GM12878 (cell line): ENCODE data around the gene RALGAPA2. TPM values are rescaled to one million over a fixed set of nuclear protein-coding genes. Genes with fewer than 3 reads are reported as not detected.

Experiments
- ATAC-seq: fragments of 200-7000 bp; cut with Tn5 transposase; 3 replicates; pipeline ENCODE4 v1.9.1; 2020; ENCODE audit warnings: mild to moderate bottlenecking, moderate library complexity
- BruUV-seq: library from RNA; stranded (reverse); fragments of 400-500 nt; replicated peaks from 2 replicates; lab custom pipeline; 2021; lab: Mats Ljungman, UMichigan
- CTCF ChIA-PET: fragments of 300-600 bp; sonication (Branson Sonifier 250); formaldehyde crosslinking; extraction: SDS; loops from one replicate; lab custom pipeline; 2021; ENCODE audit warnings: inconsistent platforms; lab: Yijun Ruan, JAX
- POLR2A ChIA-PET: fragments of 350-600 bp; formaldehyde crosslinking; extraction: SDS; loops from one replicate; lab custom pipeline; 2021; ENCODE audit warnings: inconsistent platforms; lab: Charles Lee
- RAD21 ChIA-PET: fragments of 300-600 bp; sonication (Branson Sonifier 250); formaldehyde crosslinking; loops from one replicate; lab custom pipeline; 2023; ENCODE audit warnings: antibody characterized with exemption; ENCODE audit not compliant: unreplicated experiment; lab: Charles Lee
- SMC1A ChIA-PET: fragments of 300-600 bp; sonication (Branson Sonifier 250); formaldehyde crosslinking; loops from one replicate; lab custom pipeline; 2023; ENCODE audit not compliant: unreplicated experiment, uncharacterized antibody; lab: Charles Lee
- DNase-seq: peaks from one replicate; pipeline ENCODE4 v3.0.0-alpha.2; 2011; ENCODE audit warnings: low read depth, low spot score
- FAIRE-seq: peaks from 3 replicates; lab custom pipeline; 2011; peaks lifted over from hg19 to GRCh38; lab: Jason Lieb, UNC
- H2AFZ ChIP-seq: 2 replicates; pipeline ENCODE4 v1.6.0; 2011; ENCODE audit warnings: low read depth, low read length, control low read depth; ENCODE audit not compliant: control insufficient read depth
- H3K27ac ChIP-seq: 2 replicates; pipeline ENCODE4 v1.5.1; 2011; ENCODE audit warnings: control low read depth; ENCODE audit not compliant: control insufficient read depth, insufficient read depth
- H3K27me3 ChIP-seq, 2 experiments: replicated peaks in 1 of 2; 2 replicates each; pipeline versions ENCODE4 v1.6.0 to v1.6.1; 2011; ENCODE audit warnings: low read length in 1 of 2; ENCODE audit not compliant: control insufficient read depth in 2 of 2, insufficient read depth in 2 of 2
- H3K36me3 ChIP-seq, 2 experiments: 2 replicates each; pipeline ENCODE4 v1.5.1; 2011; ENCODE audit warnings: low read length in 1 of 2; ENCODE audit not compliant: control insufficient read depth in 2 of 2, insufficient read depth in 2 of 2
- H3K4me1 ChIP-seq: 2 replicates; pipeline ENCODE4 v1.6.1; 2011; ENCODE audit warnings: mild to moderate bottlenecking, low read length, moderate library complexity, mixed read lengths; ENCODE audit not compliant: control insufficient read depth, insufficient read depth
- H3K4me2 ChIP-seq: 2 replicates; pipeline ENCODE4 v1.6.0; 2011; ENCODE audit warnings: control low read depth; ENCODE audit not compliant: control insufficient read depth, insufficient read depth
- H3K4me3 ChIP-seq: fragments of 200-600 bp; sonication (generic); 2 replicates; pipeline ENCODE4 v1.5.1; 2016
- H3K79me2 ChIP-seq: 2 replicates; pipeline ENCODE4 v1.6.0; 2011; ENCODE audit warnings: low read length; ENCODE audit not compliant: control insufficient read depth, insufficient read depth
- H3K9ac ChIP-seq: 2 replicates; pipeline ENCODE4 v1.8.0; 2011; ENCODE audit warnings: low read length, control low read depth, mixed read lengths; ENCODE audit not compliant: control insufficient read depth, insufficient read depth
- H3K9me3 ChIP-seq: replicated peaks from 3 replicates; pipeline ENCODE4 v1.5.1; 2011; ENCODE audit warnings: mild to moderate bottlenecking, low read length; ENCODE audit not compliant: control insufficient read depth, insufficient read depth
- H4K20me1 ChIP-seq: 2 replicates; pipeline ENCODE4 v1.6.0; 2011; ENCODE audit not compliant: control insufficient read depth, insufficient read depth
- CBX3 ChIP-seq: fragments of 200-600 bp; sonication (generic); IDR thresholded peaks from 2 replicates; pipeline ENCODE4 v1.6.1; 2016; ENCODE audit warnings: low read depth, borderline replicate concordance
- CEBPB ChIP-seq, 2 experiments: fragments of 150-350 bp in 1 of 2; IDR thresholded peaks; 2 replicates each; pipeline ENCODE4 v1.6.1; 2012 to 2014; ENCODE audit warnings: low read depth in 2 of 2, low read length in 2 of 2, borderline replicate concordance in 1 of 2, inconsistent platforms in 1 of 2
- CHD1 ChIP-seq: IDR thresholded peaks from 2 replicates; pipeline ENCODE4 v1.6.1; 2012; ENCODE audit warnings: low read depth, low read length, improper control_type of control experiment
- CREB1 ChIP-seq: IDR thresholded peaks from 2 replicates; pipeline ENCODE4 v1.6.1; 2012; ENCODE audit warnings: low read depth, mild to moderate bottlenecking, inconsistent platforms
- DPF2 ChIP-seq: fragments of 450-650 bp; IDR thresholded peaks from 2 replicates; pipeline ENCODE4 v1.6.1; 2017; ENCODE audit warnings: mild to moderate bottlenecking
- ELK1 ChIP-seq: IDR thresholded peaks from 2 replicates; pipeline ENCODE4 v1.6.1; 2012; ENCODE audit warnings: low read depth, low read length, improper control_type of control experiment
- IKZF2 ChIP-seq, 2 experiments: fragments of 450-650 bp; IDR thresholded peaks; 2 replicates each; pipeline ENCODE4 v1.6.1; 2017; ENCODE audit warnings: mild to moderate bottlenecking in 2 of 2, moderate library complexity in 2 of 2
- MAX ChIP-seq: IDR thresholded peaks from 2 replicates; pipeline ENCODE4 v1.6.1; 2012; ENCODE audit warnings: low read depth, low read length, improper control_type of control experiment
- MEF2A ChIP-seq: IDR thresholded peaks from 2 replicates; pipeline ENCODE4 v1.6.1; 2011; ENCODE audit warnings: low read depth, mild to moderate bottlenecking, low read length, moderate library complexity; ENCODE audit not compliant: insufficient read depth
- MXI1 ChIP-seq: fragments of 150-350 bp; IDR thresholded peaks from 2 replicates; pipeline ENCODE4 v1.6.1; 2011; ENCODE audit warnings: low read depth, mild to moderate bottlenecking, inconsistent platforms, low read length, improper control_type of control experiment
- RAD21 ChIP-seq: IDR thresholded peaks from 2 replicates; pipeline ENCODE4 v1.6.1; 2011; ENCODE audit warnings: mild to moderate bottlenecking, low read depth, low read length, moderate library complexity; ENCODE audit not compliant: insufficient read depth
- SIN3A ChIP-seq: IDR thresholded peaks from 2 replicates; pipeline ENCODE4 v1.6.1; 2012; ENCODE audit warnings: low read depth, low read length, improper control_type of control experiment
- SMARCA5 ChIP-seq: fragments of 450-650 bp; IDR thresholded peaks from 2 replicates; pipeline ENCODE4 v1.6.1; 2017; ENCODE audit warnings: mild to moderate bottlenecking
- ZBTB11 ChIP-seq: fragments of 450-650 bp; formaldehyde crosslinking; IDR thresholded peaks from 2 replicates; pipeline ENCODE4 v1.5.0; 2022; ENCODE audit warnings: mild to moderate bottlenecking, missing genetic modification characterization
- ZNF217 ChIP-seq: fragments of 450-650 bp; IDR thresholded peaks from 2 replicates; pipeline ENCODE4 v1.6.1; 2017; ENCODE audit warnings: antibody characterized with exemption, mild to moderate bottlenecking
- ZZZ3 ChIP-seq: IDR thresholded peaks from 2 replicates; pipeline ENCODE4 v1.6.1; 2011; ENCODE audit warnings: low read depth; ENCODE audit not compliant: control insufficient read depth, insufficient read length
- WGBS: methylation state at CpG from one replicate; pipeline ENCODE4 v1.1.6; 2016; ENCODE audit warnings: low lambda C conversion rate; ENCODE audit not compliant: insufficient replicate concordance, insufficient coverage; ENCODE audit errors: missing lambda C conversion rate; 5-methylcytosine and 5-hydroxymethylcytosine counted together
- in situ Hi-C: fragments of 300-500 bp; cut with MboI; formaldehyde crosslinking; loops from 9 replicates; pipeline ENCODE4 v1.14.3; 2018; ENCODE audit warnings: mixed read lengths
- intact Hi-C: fragments of 100-400 bp; cut with micrococcal nuclease; formaldehyde crosslinking; loops from one replicate; pipeline ENCODE4 v1.14.2; 2022; ENCODE audit not compliant: unreplicated experiment
- polyA plus RNA-seq, 11 experiments: library from polyadenylated mRNA; depleted of rRNA in 4 of 11; unstranded in 6 of 11; stranded (reverse) in 5 of 11; fragments of >200 nt; fragmentation: Nextera tagmentation in 4 of 11; fragmentation: Illumina TruSeq in 1 of 11; extraction: Ambion mirVana in 4 of 11; extraction: Trizol in 1 of 11; gene quantifications; 1 replicate in 1 of 11; 2 replicates in 10 of 11; pipeline versions ENCODE4 v1.2.1 to v1.2.3, GENCODE V29; 2011 to 2016; ENCODE audit warnings: inconsistent platforms in 2 of 11, missing spikeins in 2 of 11, low read depth in 1 of 11
- total RNA-seq, 4 experiments: library from RNA; depleted of rRNA in 3 of 4; stranded (reverse); fragments of >200 nt in 3 of 4; fragmentation: Illumina TruSeq in 1 of 4; extraction: Trizol in 1 of 4; gene quantifications; 2 replicates each; pipeline versions ENCODE4 v1.2.1 to v1.2.3, GENCODE V29; 2013 to 2021

Gene RALGAPA2
- total and polyA plus RNA-seq, 10 of the 15 experiments (the other 5 are each of a cell fraction or from before 2014, with no cell fraction given): 2.9 to 29.4 (median 19.6) TPM

GRCh38 chr20:20557406-20557805 lies 155.0 kb downstream of the RALGAPA2 start:
- RAD21 ChIA-PET: no interaction called here
- TF ChIP-seq ZNF217 (no peak), MXI1 (no peak), IKZF2 (IDR thresholded peaks at IDR 0.05) (no peak), RAD21 (no peak), MAX (no peak), SIN3A (no peak), MEF2A (no peak), CHD1 (no peak), SMARCA5 (no peak), ZZZ3 (no peak), CREB1 (no peak), CBX3 (no peak), ZBTB11 (CRISPR knock-in tag) (no peak), ELK1 (no peak), CEBPB (IDR thresholded peaks at IDR 0.05; ENCODE audit: borderline replicate concordance in 1 of 2, low read depth in 2 of 2, low read length in 2 of 2) (no peak), DPF2 (no peak)
- TF ChIP-seq, all 136 proteins: peak for 0
- intact Hi-C loops (no loop called here), in situ Hi-C loops (no loop called here)
- H3K36me3 ChIP-seq: no peaks in the 10 kb centered on the region; a peak in 1 of 4 replicates
- no peaks in the 10 kb centered on the region for H4K20me1 ChIP-seq
- BruUV-seq: no TSS peak
- H3K27me3 ChIP-seq: no peaks in the 10 kb centered on the region
- ChIA-PET SMC1A (interaction anchor here (1.1 kb wide), 1 partner anchor 10 kb away, joined by 4 read pairs; no protein-coding TSS in a partner anchor), CTCF (no interaction called here), POLR2A (no interaction called here)
- 98% methylated on average over 3 of the region's 3 CpGs for WGBS
- H3K4me1 ChIP-seq: peaks cover 10% of the 10 kb centered on the region; the same call in 1 of the 2 replicates
- DNase-seq: no peak
- no peak overlapping the region for H3K4me3 ChIP-seq
- no peak overlapping the region for H3K27ac ChIP-seq
- H3K79me2 ChIP-seq: no peaks in the 10 kb centered on the region
- H2AFZ ChIP-seq: no peak overlapping the region
- no peak overlapping the region for H3K9ac ChIP-seq
- no peak for ATAC-seq
- FAIRE-seq: no peak
- H3K4me2 ChIP-seq: no peak overlapping the region
- H3K9me3 ChIP-seq: no peaks in the 10 kb centered on the region
